GM18517 (cell line): ENCODE data around the gene PTPRU.
A peak's percentile ranks its signal among the peaks of the same experiment; 100 is the strongest.

Experiments
- ATAC-seq: cut with Tn5 transposase; IDR thresholded peaks from one replicate; pipeline ENCODE4 v1.9.1; 2021; ENCODE audit warnings: mild to moderate bottlenecking, moderate library complexity; ENCODE audit not compliant: unreplicated experiment

Gene PTPRU

DNA sequence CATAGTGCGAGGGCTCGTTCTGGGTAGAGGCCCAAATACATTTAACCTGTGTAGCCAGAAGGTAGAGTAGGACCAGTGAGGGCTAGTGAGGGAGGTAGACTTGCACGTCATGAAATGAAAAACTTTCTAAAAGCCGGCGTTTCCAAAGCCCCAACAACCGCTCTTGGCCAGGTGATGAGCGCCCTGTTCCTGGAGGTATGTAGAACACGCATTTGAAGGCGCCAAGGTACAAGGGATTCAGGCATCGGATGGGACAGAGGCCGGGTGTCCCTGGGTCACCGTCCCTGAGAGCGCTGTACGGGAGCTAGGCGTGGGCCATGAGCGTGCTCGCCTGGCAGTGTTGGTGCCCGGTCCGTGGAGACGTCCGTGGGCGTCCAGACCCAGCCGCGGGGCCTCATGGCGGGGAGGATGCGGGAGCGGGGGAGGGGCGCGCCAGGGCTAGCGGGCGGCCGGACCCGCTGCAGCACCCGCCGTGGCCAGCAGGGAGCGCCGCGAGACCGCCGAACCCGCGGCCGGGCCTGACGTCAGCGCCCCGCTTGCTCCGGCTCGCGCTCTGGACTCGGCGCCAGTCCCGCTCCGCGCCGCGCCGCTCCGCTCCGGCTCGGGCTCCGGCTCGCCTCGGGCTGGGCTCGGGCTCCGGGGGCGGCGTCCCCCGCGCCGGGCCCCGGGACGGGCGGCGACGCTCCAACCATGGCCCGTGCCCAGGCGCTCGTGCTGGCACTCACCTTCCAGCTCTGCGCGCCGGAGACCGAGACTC is at the start of gene PTPRU:
Gene PTPRU, plus strand, starts transcription at position 568 of the 757 bp plus-strand sequence. Its CDS starts 123 bp downstream, at position 691.
- no peak for ATAC-seq

DNA sequence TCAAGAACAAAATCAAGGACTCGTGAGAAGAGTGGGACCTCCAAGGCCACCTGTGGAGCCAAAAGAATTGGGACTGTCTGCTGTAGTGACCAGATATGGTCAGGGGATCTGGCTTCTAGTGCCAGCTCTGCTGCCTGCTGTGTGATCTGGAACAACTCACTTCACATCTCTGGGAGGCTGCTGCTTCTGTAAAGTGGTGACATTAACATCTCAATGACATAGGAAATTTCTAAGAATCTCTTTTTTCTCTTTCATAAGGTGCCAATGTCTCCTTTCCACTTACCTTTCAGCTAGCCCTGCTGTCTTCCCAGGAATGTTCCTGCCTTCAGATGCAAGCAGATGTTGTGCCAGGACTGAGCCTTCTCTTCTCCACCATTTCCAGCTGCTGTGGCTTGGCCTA is 49.6 kb upstream of the PTPRU start:
- ATAC-seq = no peak

DNA sequence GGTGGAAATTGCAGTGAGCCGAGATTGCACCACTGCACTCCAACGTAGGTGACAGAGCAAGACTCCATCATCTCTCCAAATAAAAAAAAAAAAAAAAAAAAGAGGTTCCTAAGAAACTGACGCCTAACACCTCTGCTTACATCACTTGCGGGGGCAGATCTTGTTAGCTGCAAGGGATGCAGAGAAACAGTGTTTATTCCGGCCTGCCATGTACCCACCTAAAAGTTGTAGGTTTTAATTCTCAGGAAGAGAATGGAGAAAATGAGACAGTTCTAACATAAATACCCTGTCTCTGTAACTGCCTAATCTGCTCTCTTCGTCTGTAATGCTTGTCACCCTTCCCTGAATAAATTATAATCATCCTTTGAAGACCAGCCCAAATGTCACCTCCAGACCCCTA is 45.6 kb upstream of the PTPRU start:
- no peak for ATAC-seq

DNA sequence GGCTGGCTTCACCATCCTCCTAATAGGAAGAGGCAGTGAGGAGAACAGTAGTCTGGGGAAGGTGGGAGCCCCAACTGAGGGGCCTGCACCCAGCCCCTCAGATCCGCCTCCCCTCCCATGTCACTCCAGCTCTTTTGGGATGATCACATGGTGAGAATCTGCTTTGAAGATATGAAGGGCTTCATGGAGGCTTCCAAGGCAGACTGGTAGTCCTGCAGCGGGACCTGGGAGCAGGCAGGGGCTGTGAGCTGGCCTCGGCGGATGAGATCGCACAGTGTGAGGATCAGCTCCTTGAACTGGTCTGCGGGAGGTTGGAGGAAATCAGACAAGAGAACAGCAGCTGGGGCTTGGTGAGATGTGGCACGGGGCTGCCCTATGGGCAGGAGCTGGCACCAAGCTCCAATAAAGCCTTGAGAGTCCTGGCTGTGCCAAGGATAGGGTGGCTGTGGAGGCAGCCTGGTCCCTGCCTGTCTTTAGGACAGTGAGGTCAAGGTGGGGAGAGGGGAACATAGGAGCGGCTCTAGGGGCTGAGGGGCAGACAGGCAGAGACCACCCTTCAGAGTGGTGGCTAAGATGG is 42.4 kb upstream of the PTPRU start:
- no peak for ATAC-seq

DNA sequence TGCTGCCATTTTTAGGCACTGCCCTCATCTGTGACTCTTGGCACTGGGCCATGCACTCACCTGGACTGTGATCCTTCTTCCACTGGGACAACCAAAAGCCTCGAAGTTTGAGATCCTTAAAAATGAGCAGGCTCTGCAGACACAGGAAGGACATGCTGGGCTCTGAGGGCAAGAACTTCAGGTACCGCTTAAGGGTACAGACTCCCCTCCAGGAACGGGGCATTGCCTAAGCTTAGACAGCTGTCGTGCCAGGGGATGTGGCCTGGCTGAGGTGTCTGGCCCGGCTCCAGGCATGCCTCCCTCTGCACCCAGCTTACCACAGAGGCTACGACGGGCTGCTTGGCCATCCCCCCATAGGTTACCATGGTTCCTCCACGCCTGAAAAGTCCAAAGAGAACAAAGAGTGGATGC is 40.4 kb upstream of the PTPRU start:
- no peak for ATAC-seq

DNA sequence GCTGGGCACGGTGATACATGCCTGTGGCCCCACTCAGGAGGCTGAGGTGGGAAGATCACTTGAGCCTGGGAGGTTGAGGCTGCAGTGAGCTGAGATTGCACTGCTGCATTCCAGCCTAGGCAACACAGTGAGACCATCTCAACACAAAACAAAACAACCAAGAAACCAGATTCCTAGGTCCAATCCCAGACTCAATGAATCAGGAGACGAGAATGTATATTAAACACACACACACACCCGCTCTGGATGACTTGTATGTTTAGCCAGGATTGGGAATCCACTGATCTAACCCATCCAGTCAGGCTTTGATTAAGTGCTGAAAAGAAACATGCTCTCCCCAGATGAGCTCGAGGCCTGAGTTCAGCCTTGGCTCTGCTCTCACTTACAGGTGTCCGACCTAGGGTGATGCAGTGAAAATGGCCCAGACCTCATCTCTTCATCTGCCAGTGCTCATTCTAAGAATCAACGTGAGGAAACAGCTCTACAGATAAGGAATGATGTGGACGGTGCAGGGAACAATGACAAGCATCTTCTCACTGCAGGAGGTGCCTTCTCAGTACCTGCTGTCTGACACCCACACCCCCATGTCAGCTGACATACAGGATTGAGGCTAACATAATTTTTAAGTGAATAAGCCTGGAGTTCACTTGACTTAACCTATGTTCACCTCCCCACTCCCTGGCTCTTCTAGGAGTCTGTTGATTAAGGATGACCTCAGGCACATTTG is 39.3 kb upstream of the PTPRU start:
- no peak for ATAC-seq

DNA sequence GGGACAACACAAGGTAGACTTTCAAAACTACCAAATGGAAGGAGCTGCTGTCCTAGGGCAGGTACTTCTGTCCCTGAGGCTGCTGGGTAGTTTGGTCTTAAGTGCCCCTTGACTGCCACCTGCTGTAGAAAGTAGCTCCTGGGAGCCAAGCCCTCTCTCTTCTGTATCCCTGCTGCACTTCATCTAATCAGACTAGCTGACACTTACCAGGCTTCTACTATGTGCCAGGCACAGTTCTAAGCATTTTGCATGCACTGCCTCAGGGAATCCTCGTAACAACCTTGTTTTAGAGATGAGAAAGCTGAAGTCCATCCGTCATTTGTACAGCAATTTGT is 38.8 kb upstream of the PTPRU start:
- no peak for ATAC-seq

DNA sequence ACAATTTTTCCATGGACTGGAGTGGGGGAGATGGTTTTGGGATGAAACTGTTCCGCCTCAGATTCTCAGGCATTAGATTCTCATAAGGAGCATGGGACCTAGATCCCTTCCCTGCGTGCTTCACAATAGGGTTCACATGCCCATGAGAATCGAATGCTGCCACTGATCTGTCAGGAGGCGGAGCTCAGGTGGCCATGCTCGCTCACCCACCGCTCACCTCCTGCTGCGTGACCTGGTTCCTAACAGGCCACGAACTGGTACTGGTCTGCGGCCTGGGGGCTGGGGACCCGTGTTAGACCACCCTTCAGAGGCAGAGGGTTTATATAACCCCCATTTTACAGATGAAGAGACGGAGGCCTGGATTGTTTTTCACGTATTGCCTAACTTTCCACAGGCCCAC is 38.3 kb upstream of the PTPRU start:
- no peak for ATAC-seq

DNA sequence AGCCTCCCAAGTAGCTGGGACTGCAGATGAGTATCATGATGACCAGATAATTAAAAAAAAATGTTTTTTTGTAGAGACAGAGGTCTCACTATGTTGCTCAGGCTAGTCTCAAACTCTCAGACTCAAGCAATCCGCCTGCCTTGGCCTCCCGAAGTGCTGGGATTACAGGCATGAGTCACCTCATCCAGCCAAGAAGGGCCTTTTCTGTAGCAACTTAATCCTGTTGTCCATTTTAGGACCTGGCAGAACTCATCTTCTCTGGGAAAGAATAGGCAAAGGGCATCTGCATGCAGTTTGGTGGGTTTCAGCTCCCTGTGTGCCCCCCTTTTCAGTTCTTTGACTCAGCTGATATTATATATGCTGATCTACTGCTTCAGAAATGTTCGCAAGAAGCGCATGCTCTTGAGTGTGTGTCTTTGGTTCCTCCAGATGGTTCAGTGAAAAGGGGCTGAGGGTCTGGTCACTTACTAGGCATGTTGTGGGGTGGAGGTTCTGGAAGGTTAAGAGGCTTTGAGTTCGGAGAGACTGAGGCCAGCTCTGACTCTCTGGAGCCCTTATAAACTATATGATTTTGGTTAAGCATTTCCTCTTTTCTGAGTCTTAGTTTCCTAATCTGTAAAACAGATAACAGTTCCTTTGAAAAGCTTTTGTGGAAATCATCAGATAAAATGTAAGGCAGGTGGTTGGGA is 35.3 kb upstream of the PTPRU start:
- no peak for ATAC-seq

DNA sequence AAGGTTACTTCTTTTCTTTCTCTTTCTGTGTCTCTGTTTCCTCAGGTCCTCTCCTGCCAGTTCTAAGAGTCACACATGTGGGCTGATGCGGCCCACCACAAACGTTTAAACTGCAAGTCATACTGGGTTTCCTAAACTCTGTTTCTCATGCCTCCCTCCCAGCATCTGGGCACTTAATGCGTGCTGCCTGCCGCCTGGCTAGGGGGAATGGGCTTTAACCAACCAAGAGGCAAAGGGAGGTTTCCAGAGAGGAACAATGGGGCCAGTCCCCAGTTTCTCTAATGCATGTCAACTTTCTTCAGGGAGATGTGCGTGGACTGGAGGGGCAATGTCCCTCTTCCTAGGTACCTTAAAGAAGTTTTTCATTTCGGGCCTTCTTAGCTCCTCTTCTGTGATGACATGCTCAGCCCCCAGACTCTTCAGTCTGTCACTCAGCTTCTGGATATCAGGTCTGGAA is 34.7 kb upstream of the PTPRU start:
- no peak for ATAC-seq

DNA sequence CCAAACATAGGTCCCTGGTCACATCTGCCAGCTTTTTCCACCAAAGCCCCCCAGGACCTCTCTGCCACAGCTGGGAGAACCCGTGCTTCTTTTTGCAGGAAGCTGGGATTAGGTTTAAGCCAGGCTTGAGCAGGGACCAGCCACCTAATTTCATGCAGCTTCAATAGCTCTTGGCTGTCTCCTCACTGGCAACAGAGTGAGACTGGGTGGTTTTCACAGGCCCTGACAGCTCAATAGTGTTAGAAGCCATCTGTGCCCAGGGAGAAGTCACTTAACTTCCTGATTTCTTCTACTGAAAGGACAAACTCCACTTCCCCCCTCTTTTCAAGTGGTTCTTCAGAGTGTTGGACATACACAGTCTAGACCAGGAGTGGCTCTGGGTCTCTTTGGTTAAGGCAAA is 34.3 kb upstream of the PTPRU start:
- ATAC-seq = no peak

DNA sequence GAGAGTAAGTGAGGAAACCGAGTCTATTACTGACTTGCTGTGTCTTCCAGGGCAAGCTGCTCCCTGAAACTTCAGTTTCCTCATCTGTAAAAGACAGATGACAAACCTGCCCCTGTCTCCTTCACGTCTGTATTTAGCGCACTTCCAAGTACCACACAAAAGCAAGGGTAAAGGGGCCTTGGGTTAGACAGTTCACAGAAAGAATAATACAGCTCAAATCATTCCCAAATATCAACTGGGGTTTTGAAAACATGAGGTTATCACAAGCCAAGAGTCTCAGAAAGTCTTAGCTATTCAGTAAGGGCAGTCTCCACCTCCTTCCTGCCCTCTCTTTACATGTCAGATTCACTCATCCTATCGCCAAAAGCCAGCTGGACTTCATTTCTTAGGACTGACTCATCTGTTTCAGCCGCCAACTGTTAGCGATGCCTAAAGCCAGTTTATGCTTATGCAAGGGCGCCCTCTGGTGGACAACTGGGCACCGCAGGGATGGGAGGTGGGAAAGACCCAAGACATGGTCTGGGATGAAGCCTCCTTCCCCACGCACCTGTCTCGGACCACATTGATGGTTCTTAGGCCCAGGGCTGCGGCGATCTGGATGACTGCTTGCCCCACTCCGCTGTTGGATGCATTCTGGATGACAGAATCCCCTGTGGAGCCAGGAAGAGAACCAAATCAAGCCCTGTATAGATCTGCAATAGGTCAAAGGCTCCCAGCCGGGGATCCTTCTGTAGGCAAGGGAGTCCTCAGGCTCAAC is 33.6 kb upstream of the PTPRU start:
- peak; percentile 64 for ATAC-seq

DNA sequence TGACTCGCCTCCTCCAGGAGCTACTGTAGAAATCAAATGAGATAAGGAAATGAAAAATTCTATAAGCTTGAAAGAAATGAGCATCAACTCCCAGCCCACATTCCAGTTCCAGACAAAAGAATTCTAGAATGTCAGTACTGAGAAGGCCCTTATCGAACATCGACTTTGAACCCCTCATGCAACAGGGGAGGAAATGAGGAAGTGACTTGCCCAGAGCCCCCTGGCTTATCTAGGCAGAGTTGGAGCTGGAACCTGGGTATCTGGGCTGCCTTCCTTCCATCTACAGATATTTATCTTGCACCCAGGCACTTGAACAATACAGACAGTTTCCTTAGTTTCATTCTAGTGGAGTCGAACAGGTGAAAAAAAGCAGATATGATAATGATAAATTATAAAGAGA is 27.9 kb upstream of the PTPRU start:
- no peak for ATAC-seq

DNA sequence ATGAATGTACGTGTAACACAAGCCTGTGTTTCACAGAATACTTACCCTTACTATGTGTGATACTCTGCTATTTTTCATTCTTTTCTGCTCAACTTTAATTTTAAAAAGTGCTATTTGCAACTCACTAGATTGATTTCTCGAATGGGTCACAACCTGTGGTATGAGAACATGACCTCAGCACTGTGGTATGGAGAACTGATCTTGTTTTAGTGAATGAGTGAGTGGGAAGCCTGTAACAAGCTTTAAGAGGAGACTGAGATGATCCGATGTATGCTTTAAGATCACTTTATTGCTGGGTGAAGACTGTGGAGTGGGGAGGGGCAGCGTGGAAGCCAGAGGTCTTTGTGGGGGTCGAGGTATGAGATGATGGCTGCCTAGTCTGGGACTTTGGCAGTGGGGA is 27.1 kb upstream of the PTPRU start:
- no peak for ATAC-seq

DNA sequence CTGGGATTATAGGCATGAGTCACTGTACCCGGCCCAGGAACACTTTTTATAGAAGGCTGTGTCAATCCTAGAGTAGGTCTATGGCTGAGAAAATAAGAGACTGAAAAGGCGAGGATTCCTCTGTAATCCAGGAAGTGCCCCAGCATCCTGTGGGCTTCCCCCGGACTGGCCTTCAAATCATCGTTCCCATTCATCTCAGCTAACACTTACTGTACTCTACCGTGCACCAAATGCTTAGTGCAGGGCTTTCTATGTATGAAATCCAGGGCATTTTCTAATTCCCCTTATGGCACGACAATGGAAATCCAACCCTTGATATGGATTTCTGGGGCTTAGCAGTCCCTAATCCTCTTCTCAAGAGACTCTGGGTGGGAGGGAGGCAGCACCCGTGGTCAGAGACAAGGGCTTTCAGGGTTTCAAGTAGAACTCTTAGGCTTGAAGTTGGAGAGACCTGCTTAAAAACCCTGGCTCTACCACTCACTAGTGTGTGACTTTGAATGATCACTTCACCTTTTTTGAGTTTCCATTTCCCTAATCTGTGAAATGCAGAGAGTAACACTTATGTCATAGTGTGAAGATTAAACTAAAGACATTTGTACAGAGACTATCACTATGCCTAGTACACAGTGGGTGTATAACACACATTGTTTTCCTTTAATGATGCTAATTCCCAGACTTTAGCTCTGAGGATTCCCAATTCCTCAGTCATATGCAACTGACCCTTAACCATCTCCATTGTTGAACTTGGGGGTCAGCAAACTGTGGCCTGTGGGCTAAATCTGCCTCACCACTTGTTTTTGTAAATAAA is 25.8 kb upstream of the PTPRU start:
- no peak for ATAC-seq

DNA sequence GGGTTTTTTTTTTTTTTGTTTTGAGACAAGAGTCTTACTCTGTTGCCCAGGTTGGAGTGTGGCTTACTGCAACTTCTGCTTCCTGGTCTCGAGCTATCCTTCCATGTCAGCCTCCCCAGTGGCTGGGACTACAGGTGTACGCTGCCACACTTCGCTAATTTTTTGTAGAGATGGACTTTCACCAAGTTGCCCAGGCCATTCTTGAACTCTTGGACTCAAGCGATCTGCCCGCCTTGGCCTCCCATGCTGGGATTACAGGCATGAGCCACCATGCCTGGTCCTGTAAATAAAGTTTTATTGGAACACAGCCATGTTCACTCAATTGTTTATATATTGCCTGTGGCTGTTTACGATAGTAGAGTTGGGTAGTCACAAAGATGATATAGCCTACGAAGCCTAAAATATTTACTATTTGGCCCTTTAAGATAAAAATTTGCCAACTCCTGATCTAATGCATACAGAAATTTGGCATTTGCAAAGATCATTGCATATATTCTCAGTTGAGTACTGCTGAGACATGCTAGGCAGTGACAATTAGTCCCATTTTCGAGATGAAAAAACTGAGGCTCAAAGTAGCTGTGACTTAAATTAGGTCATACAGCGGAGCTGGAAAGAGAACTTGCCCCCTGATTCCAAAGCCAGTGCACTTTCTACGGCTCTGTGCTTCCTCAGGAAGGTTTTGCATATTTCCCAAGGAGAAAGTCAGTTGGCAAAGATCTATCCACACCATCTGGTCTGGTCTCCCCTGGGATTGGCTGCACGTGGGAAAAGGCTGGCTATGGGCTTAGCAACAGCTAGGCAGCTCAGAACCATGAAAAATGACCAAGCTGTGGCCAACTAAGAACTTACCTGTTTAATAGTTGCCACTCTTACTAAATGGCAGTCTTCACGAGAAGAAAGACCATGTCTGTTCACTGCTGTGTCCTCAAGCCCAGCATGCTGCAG is 25.0 kb upstream of the PTPRU start:
- no peak for ATAC-seq

DNA sequence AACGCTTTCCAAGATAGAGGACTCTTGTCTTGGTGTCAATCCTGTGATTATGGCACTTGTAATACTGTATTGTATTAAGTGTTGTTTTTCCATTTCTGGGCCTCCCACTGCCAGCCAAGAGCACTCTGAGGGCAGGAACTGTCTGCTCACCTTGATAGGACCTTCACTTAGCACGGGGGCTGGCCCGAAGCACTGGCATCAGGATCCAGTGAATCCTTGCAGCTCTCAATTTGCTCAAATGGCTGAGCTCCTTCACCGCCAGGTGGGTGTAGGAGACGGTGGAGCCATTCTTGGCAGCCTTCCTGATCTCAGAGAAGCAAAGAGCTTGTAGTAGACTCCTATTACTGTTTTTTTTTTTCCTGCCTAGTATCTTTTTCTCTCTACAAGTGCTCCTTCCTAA is 23.3 kb upstream of the PTPRU start:
- no peak for ATAC-seq

DNA sequence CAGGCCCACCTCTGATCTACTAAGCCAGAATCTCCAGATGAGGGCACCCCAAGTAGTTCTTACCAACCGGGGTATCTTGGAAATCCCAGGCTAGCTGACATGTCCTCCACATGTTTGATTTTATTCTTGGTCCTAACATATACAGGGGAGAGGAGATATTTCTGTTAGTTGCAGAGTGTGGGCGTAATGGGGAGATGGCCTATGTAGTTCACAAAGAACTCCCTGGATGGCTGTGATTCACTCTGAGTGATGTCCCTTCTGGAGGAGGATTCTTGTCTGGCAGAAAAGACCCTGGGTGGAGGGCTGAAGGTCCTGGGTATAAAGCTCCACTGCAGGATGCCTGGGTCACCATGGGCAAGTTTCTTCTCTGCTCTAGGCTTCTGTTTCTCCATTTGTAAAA is 18.7 kb upstream of the PTPRU start:
- ATAC-seq = no peak

DNA sequence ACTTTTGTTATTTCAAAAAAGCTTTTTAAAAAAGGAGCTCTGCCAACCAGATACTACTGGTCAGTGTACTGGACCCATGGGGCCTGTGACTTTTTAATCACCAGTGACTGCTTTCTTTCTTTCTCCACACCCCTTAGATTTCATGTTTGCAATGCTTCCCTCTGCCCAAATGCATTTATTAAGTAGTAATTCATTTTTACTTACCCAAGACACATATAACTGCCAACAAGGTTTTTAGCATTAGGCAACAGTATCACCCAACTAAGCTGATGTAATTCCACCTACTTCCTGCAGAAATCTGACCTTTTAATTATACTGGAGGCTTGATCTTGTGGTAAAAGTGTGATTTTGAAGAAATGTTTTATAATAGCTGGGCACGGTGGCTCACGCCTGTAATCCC is 18.1 kb upstream of the PTPRU start:
- ATAC-seq = no peak
